Spleen (tissue), 7 donors: ENCODE data around the gene RHBDF2.

ENCODE experiments used
- POLR2A ChIP-seq, 3 donors: fragments of 450-650 bp; IDR thresholded peaks; one replicate each; pipeline ENCODE4 v1.5.1; 2017; ENCODE audit warnings: antibody characterized with exemption in 3 of 3, mild to moderate bottlenecking in 1 of 3
- POLR2AphosphoS5 ChIP-seq, 3 donors: sonication (generic); formaldehyde crosslinking; IDR thresholded peaks; one replicate each; pipeline ENCODE4 v1.5.1; 2017; ENCODE audit warnings: antibody characterized with exemption in 3 of 3
- TF ChIP-seq, protein P1 (sequence below), 11 experiments: fragments of 200-600 bp in 7 of 11; fragments of 450-650 bp in 4 of 11; sonication (generic) in 4 of 11; IDR thresholded peaks in 8 of 11; conservative IDR thresholded peaks in 3 of 11; 1 replicate in 7 of 11; 2 replicates in 4 of 11; pipeline versions ENCODE4 v1.4.0 to v1.8.0; 2016 to 2021; ENCODE audit warnings: antibody characterized with exemption in 11 of 11, inconsistent platforms in 4 of 11, mild to moderate bottlenecking in 1 of 11
- donor health status: DM: no; HTN: no; CAD: no; lungs with moderate emphysema.
- donor health status: DM: no; HTN: no; CAD: no.
- donor health status: DM: no; HTN: no; CAD: no.

DNA sequence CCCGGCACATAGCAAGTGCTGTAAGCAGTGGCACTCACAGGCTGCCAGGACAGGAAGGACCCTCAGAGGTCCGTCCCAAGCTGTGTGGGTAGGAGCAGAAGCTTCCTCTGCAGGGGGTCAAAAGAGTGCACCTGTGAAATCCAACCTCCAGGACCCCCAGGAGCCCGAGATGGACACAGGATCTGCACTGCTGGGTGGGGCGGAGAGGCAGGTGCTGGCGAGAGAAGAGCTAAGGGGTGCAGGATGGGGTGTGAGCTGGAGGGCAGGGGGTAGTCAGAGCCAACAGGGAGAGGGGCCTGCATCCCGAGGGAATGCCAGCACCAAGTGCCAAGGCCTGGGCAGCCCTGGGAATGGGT is 34.5 kb downstream of the RHBDF2 start:
- no peak for TF ChIP-seq POLR2AphosphoS5 (IDR thresholded peaks at IDR 0.05)
- TF ChIP-seq, protein P1, sequence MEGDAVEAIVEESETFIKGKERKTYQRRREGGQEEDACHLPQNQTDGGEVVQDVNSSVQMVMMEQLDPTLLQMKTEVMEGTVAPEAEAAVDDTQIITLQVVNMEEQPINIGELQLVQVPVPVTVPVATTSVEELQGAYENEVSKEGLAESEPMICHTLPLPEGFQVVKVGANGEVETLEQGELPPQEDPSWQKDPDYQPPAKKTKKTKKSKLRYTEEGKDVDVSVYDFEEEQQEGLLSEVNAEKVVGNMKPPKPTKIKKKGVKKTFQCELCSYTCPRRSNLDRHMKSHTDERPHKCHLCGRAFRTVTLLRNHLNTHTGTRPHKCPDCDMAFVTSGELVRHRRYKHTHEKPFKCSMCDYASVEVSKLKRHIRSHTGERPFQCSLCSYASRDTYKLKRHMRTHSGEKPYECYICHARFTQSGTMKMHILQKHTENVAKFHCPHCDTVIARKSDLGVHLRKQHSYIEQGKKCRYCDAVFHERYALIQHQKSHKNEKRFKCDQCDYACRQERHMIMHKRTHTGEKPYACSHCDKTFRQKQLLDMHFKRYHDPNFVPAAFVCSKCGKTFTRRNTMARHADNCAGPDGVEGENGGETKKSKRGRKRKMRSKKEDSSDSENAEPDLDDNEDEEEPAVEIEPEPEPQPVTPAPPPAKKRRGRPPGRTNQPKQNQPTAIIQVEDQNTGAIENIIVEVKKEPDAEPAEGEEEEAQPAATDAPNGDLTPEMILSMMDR (IDR thresholded peaks at IDR 0.05 in 8 of 11, conservative IDR thresholded peaks at IDR 0.05 in 3 of 11) = no peak
- TF ChIP-seq POLR2A (IDR thresholded peaks at IDR 0.05) = no peak
